ENCODE data around the gene GRID2IP.

The GRID2IP gene

GRCh38 chr7:6520163-6520981, 30.9 kb downstream of the GRID2IP start:
- no peak for DNase-seq (ENCODE audit: low spot score)

GRCh38 chr7:6516387-6516983, 34.8 kb downstream of the GRID2IP start:
- peak; percentile 87 for DNase-seq (ENCODE audit: low spot score)

- no peak for DNase-seq (ENCODE audit: low spot score)
Observed at GRCh38 chr7:6513541-6513940, 37.7 kb downstream of the GRID2IP start.

GRCh38 chr7:6512892-6513291, 38.4 kb downstream of the GRID2IP start:
- DNase-seq (ENCODE audit: low spot score), result no peak

- DNase-seq (ENCODE audit: low spot score), result no peak
Observed at GRCh38 chr7:6510476-6511133, 40.7 kb downstream of the GRID2IP start.

GRCh38 chr7:6508950-6509349, 42.3 kb downstream of the GRID2IP start:
- DNase-seq (ENCODE audit: low spot score), result no peak

- no peak for DNase-seq (ENCODE audit: low spot score)
Observed at GRCh38 chr7:6508539-6508938, 42.7 kb downstream of the GRID2IP start.

GRCh38 chr7:6507906-6508305, 43.4 kb downstream of the GRID2IP start:
- no peak for DNase-seq (ENCODE audit: low spot score)

- DNase-seq (ENCODE audit: low spot score), result no peak
Observed at GRCh38 chr7:6505685-6506559, 45.3 kb downstream of the GRID2IP start.

GRCh38 chr7:6504996-6505395, 46.3 kb downstream of the GRID2IP start:
- DNase-seq (ENCODE audit: low spot score), result no peak

GRCh38 chr7:6502886-6503285, 48.4 kb downstream of the GRID2IP start:
- no peak for DNase-seq (ENCODE audit: low spot score)

- DNase-seq (ENCODE audit: low spot score), result no peak
Observed at GRCh38 chr7:6501586-6502564, 49.4 kb downstream of the GRID2IP start.

GRCh38 chr7:6500691-6501090, 50.6 kb downstream of the GRID2IP start:
- no peak for DNase-seq (ENCODE audit: low spot score)

- DNase-seq (ENCODE audit: low spot score), result no peak
Observed at GRCh38 chr7:6497994-6498393, 53.3 kb downstream of the GRID2IP start.

GRCh38 chr7:6497637-6497905, 53.7 kb downstream of the GRID2IP start:
- no peak for DNase-seq (ENCODE audit: low spot score)

- DNase-seq (ENCODE audit: low spot score), result no peak
Observed at GRCh38 chr7:6496842-6497636, 54.2 kb downstream of the GRID2IP start.

- no peak for DNase-seq (ENCODE audit: low spot score)
Observed at GRCh38 chr7:6495597-6496262, 55.5 kb downstream of the GRID2IP start.

- DNase-seq (ENCODE audit: low spot score), result no peak
Observed at GRCh38 chr7:6494365-6494764, 56.9 kb downstream of the GRID2IP start.

- DNase-seq (ENCODE audit: low spot score), result no peak
Observed at GRCh38 chr7:6491194-6491593, 60.1 kb downstream of the GRID2IP start.

GRCh38 chr7:6489612-6490011, 61.6 kb downstream of the GRID2IP start:
- DNase-seq (ENCODE audit: low spot score), result no peak
